IgD-negative memory B cell (primary cell): Measurements from ENCODE around the gene GSG1L. TPM values are rescaled to one million over a fixed set of nuclear protein-coding genes. Genes with fewer than 3 reads are reported as not detected.
A peak's percentile ranks its signal among the peaks of the same experiment; 100 is the strongest.

Experiments used
- H3K27ac Mint-ChIP-seq, 3 donors: one replicate each; pipeline ENCODE4 v1.8.0; 2020 to 2022; ENCODE audit warnings: mild to moderate bottlenecking in 3 of 3, mixed read lengths in 3 of 3, moderate library complexity in 1 of 3
- H3K27me3 Mint-ChIP-seq: one replicate; pipeline ENCODE4 v1.8.0; 2021; ENCODE audit warnings: mixed read lengths
- H3K36me3 Mint-ChIP-seq: one replicate; pipeline ENCODE4 v1.8.0; 2020; ENCODE audit warnings: mild to moderate bottlenecking, mixed read lengths
- H3K4me1 Mint-ChIP-seq, 3 donors: one replicate each; pipeline ENCODE4 v1.8.0; 2020 to 2022; ENCODE audit warnings: mixed read lengths in 3 of 3, mild to moderate bottlenecking in 1 of 3
- H3K4me3 Mint-ChIP-seq, 4 donors: one replicate each; pipeline ENCODE4 v1.8.0; 2020 to 2022; ENCODE audit warnings: mild to moderate bottlenecking in 4 of 4, mixed read lengths in 4 of 4, moderate library complexity in 3 of 4
- H3K9me3 Mint-ChIP-seq, 3 donors: one replicate each; pipeline ENCODE4 v1.8.0; 2020 to 2021; ENCODE audit warnings: mixed read lengths in 3 of 3, mild to moderate bottlenecking in 1 of 3
- polyA plus RNA-seq: library from polyadenylated mRNA; unstranded; fragments of 300-500 nt; fragmentation: Illumina TruSeq; gene quantifications from one replicate; pipeline ENCODE4 v1.2.3, GENCODE V29; 2021

The GSG1L gene
- polyA plus RNA-seq, 1 donor from 2014 or later, result not detected

DNA sequence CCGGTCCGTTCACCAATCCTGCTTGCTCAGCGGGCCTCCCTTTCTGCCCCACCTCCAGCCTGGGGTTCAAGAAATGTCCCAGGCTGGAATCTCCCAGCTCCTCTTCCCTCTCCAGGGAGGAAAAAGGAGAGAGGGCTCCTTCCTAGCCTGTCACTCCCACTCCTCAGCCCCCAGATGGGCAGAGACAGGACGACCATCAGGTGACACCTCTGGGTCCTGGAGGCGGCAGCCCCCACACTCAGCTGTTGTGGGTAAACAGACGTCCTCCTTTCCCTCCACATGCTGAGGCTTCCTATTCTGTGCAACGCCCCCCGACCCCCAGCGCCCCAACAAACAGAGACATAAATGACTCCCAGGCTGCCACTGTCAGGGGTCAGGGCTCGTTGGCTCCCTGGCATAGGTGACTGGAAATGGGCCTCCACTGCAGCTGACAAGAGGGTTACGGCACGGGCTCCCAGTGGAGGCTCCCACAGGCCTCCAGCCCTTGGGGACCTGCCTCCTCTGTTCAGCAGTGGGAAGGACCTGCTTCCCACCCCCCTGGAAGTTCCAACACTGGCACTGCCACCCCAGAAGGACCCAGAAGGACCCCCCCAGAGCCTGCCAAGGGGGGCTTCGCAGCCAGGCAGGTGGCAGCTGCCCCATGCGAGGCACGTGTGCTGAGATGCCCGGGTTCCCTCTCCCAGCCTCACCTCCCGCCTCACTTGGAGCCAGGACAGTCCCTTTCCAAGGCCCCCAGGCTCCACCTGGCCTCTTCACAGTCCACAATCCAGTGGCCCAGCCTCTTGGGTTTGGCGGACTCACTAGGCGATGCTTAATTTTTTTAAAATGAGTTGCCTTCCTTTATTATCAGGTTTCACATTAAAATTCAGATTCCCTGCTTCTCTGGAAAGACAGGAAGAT lies 281.3 kb downstream of the GSG1L start:
- Mint-ChIP-seq H3K36me3 (no peaks in the 10 kb centered on the region), H3K4me1 (no peaks in the 10 kb centered on the region), H3K9me3 (no peaks in the 10 kb centered on the region), H3K27me3 (peaks cover 1% of the 10 kb centered on the region), H3K27ac (no peak overlapping the region), H3K4me3 (no peak overlapping the region)

DNA sequence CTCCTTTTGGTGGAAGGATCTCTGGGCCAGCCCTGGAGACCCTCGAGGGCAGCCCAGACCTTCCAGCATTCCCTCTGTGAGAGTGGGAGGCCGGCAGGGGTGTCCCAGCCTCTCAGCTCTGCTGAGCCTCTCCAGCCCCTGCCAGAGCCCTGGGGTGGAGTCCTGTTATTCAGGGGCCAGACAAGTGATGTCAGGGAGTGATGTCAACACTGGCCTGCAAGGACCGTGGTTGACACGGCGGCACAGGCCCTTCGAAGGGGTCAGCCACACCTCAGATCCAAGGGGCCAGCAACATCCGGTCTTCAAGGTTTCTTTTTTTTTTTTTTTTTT lies 282.4 kb downstream of the GSG1L start:
- Mint-ChIP-seq H3K27ac (no peak overlapping the region), H3K4me1 (no peaks in the 10 kb centered on the region), H3K4me3 (no peak overlapping the region), H3K9me3 (no peaks in the 10 kb centered on the region), H3K36me3 (no peaks in the 10 kb centered on the region), H3K27me3 (peaks cover 1% of the 10 kb centered on the region)

- peaks cover 1% of the 10 kb centered on the region for H3K27me3 Mint-ChIP-seq
- no peaks in the 10 kb centered on the region for H3K36me3 Mint-ChIP-seq
- H3K4me3 Mint-ChIP-seq, result no peak overlapping the region
- no peaks in the 10 kb centered on the region for H3K4me1 Mint-ChIP-seq
- no peak overlapping the region for H3K27ac Mint-ChIP-seq
- no peaks in the 10 kb centered on the region for H3K9me3 Mint-ChIP-seq
These were observed 282.9 kb downstream of the GSG1L start for GRCh38 chr16:27780468-27781194.

GRCh38 chr16:27779641-27780164 lies 283.8 kb downstream of the GSG1L start:
- Mint-ChIP-seq H3K4me1 (no peaks in the 10 kb centered on the region), H3K27ac (peak overlapping the region in 1 of 3 donors; percentile 31), H3K27me3 (no peaks in the 10 kb centered on the region), H3K9me3 (no peaks in the 10 kb centered on the region), H3K36me3 (no peaks in the 10 kb centered on the region), H3K4me3 (no peak overlapping the region)

GRCh38 chr16:27778926-27779570 lies 284.5 kb downstream of the GSG1L start:
- Mint-ChIP-seq H3K27ac (no peak overlapping the region), H3K36me3 (no peaks in the 10 kb centered on the region), H3K9me3 (no peaks in the 10 kb centered on the region), H3K27me3 (no peaks in the 10 kb centered on the region), H3K4me1 (no peaks in the 10 kb centered on the region), H3K4me3 (no peak overlapping the region)

GRCh38 chr16:27778171-27778925 lies 285.2 kb downstream of the GSG1L start:
- no peaks in the 10 kb centered on the region for H3K4me1 Mint-ChIP-seq
- no peak overlapping the region for H3K27ac Mint-ChIP-seq

GRCh38 chr16:27777527-27777926 lies 286.0 kb downstream of the GSG1L start:
- H3K9me3 Mint-ChIP-seq, result no peaks in the 10 kb centered on the region
- H3K4me1 Mint-ChIP-seq, result no peaks in the 10 kb centered on the region
- no peaks in the 10 kb centered on the region for H3K36me3 Mint-ChIP-seq
- no peak overlapping the region for H3K27ac Mint-ChIP-seq
- no peak overlapping the region for H3K4me3 Mint-ChIP-seq
- no peaks in the 10 kb centered on the region for H3K27me3 Mint-ChIP-seq

More at GRCh38 chr16:27778171-27778925, 285.2 kb downstream of the GSG1L start:
- Mint-ChIP-seq H3K36me3 (no peaks in the 10 kb centered on the region), H3K4me3 (no peak overlapping the region), H3K9me3 (no peaks in the 10 kb centered on the region), H3K27me3 (no peaks in the 10 kb centered on the region)

- Mint-ChIP-seq H3K9me3 (no peaks in the 10 kb centered on the region), H3K4me1 (no peaks in the 10 kb centered on the region), H3K36me3 (no peaks in the 10 kb centered on the region), H3K27me3 (no peaks in the 10 kb centered on the region), H3K27ac (no peak overlapping the region), H3K4me3 (no peak overlapping the region)
These were observed 286.8 kb downstream of the GSG1L start for GRCh38 chr16:27776556-27777225.

- no peaks in the 10 kb centered on the region for H3K9me3 Mint-ChIP-seq
- no peaks in the 10 kb centered on the region for H3K27me3 Mint-ChIP-seq
- no peak overlapping the region for H3K27ac Mint-ChIP-seq
- no peaks in the 10 kb centered on the region for H3K36me3 Mint-ChIP-seq
- H3K4me1 Mint-ChIP-seq, result no peaks in the 10 kb centered on the region
- peak overlapping the region in 1 of 4 donors; percentile 79 for H3K4me3 Mint-ChIP-seq
These were observed 288.3 kb downstream of the GSG1L start for GRCh38 chr16:27775254-27775653.

- Mint-ChIP-seq H3K4me1 (no peaks in the 10 kb centered on the region), H3K27me3 (no peaks in the 10 kb centered on the region), H3K36me3 (no peaks in the 10 kb centered on the region), H3K27ac (no peak overlapping the region), H3K4me3 (no peak overlapping the region), H3K9me3 (no peaks in the 10 kb centered on the region)
These were observed 288.7 kb downstream of the GSG1L start for GRCh38 chr16:27774779-27775178.

DNA sequence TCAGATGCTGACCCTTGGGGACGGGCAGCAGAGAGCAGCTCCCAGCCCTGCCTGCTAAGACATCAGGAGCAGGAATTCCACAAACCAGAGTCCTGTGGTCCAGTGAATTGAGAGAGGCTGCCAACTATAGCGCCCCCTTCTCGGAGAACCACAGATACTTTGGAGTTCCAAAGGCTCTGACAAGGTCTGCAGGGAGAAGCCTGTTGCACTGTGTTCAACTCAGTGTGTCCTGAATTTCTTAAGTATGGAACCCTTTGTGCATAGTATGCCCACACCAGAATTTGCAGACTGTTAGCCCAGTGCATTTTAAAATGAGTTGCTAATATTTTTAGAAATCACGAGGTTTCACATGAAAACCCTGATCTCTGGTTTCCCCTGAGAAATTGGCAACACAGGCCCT lies 290.2 kb downstream of the GSG1L start:
- Mint-ChIP-seq H3K4me3 (no peak overlapping the region), H3K27ac (peak overlapping the region in 1 of 3 donors; percentile 53), H3K4me1 (no peaks in the 10 kb centered on the region), H3K9me3 (no peaks in the 10 kb centered on the region), H3K36me3 (peaks cover under 1% of the 10 kb centered on the region), H3K27me3 (no peaks in the 10 kb centered on the region)

DNA sequence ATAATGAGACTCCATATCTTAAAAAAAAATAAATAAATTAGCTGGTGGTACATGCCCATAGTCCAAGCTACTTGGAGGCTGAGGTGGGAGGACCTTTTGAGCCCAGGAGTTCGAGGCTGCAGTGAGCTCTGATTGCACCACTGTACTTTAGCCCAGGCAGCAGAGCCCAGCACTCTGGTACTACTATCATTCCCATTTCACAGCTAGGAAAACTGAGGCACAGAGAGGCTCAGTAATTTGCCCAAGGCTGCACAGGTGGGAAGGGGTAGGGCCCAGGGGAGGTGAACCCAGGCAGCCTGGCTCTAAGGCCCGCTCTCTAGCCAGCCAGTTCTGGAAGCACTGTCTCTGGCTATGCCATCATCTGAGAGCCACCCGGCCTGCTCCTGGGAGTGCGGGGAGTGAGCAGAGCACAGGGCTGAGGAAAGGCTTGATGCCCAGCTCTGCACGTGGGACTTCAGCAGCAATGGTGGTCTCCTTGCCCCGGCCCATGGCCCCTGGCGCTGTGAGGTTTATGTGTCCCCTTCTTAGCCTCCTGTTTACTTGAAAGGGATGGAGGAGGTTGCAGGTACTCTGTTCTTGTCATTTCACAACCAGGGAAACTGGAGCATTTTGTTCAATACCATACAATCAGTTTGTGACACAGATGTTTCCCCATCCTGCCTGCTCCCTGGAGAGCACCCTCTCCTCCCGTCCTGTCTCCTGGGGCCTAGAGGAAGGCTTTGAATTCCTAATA lies 291.3 kb downstream of the GSG1L start:
- no peak overlapping the region for H3K4me3 Mint-ChIP-seq
- peak overlapping the region in 1 of 3 donors; percentile 33 for H3K27ac Mint-ChIP-seq
- H3K4me1 Mint-ChIP-seq, result no peaks in the 10 kb centered on the region

GRCh38 chr16:27771201-27771910 lies 292.2 kb downstream of the GSG1L start:
- H3K4me1 Mint-ChIP-seq, result no peaks in the 10 kb centered on the region
- H3K27ac Mint-ChIP-seq, result no peak overlapping the region
- peaks cover 4% of the 10 kb centered on the region for H3K36me3 Mint-ChIP-seq
- no peaks in the 10 kb centered on the region for H3K9me3 Mint-ChIP-seq
- H3K4me3 Mint-ChIP-seq, result no peak overlapping the region
- H3K27me3 Mint-ChIP-seq, result no peaks in the 10 kb centered on the region

More for the DNA sequence above, 291.3 kb downstream of the GSG1L start:
- H3K9me3 Mint-ChIP-seq, result no peaks in the 10 kb centered on the region
- peaks cover 3% of the 10 kb centered on the region for H3K36me3 Mint-ChIP-seq
- no peaks in the 10 kb centered on the region for H3K27me3 Mint-ChIP-seq
